IMR-90 (cell line): ENCODE results near the gene METTL21C. TPM values are rescaled to one million over a fixed set of nuclear protein-coding genes. Genes with fewer than 3 reads are reported as not detected.

Source experiments
- ATAC-seq: fragments of 200-7000 bp; cut with Tn5 transposase; 2 replicates; pipeline ENCODE4 v1.9.1; 2020; ENCODE audit warnings: low read depth, mild to moderate bottlenecking, moderate library complexity
- BruUV-seq: library from RNA; stranded (reverse); fragments of 400-500 nt; replicated peaks from 2 replicates; lab custom pipeline; 2021; lab: Mats Ljungman, UMichigan
- CTCF ChIA-PET: fragments of 300-600 bp; formaldehyde crosslinking; extraction: SDS; loops from one replicate; lab custom pipeline; 2021; ENCODE audit warnings: antibody characterized with exemption; lab: Yijun Ruan, JAX
- POLR2A ChIA-PET: fragments of 300-600 bp; sonication (Branson Sonifier 250); formaldehyde crosslinking; loops from one replicate; lab custom pipeline; 2022; ENCODE audit warnings: antibody characterized with exemption; ENCODE audit not compliant: unreplicated experiment; lab: Charles Lee
- DNase-seq: peaks from one replicate; pipeline ENCODE4 v3.0.0; 2013
- H2AFZ ChIP-seq: replicated peaks from 2 replicates; pipeline ENCODE3; 2013; ENCODE audit warnings: low read length, mild to moderate bottlenecking; ENCODE audit not compliant: poor library complexity
- H2AK5ac ChIP-seq: 2 replicates; pipeline ENCODE4 v1.6.1; 2013; ENCODE audit warnings: low read depth, low read length, inconsistent platforms
- H2AK9ac ChIP-seq: replicated peaks from 2 replicates; pipeline ENCODE3; 2013; ENCODE audit warnings: mild to moderate bottlenecking, low read depth, low read length, moderate library complexity; ENCODE audit not compliant: poor library complexity
- H2BK120ac ChIP-seq: 2 replicates; pipeline ENCODE4 v1.6.1; 2013; ENCODE audit warnings: low read depth, low read length, inconsistent platforms
- H2BK15ac ChIP-seq: 3 replicates; pipeline ENCODE4 v1.6.1; 2013; ENCODE audit warnings: low read depth, low read length, inconsistent platforms
- H2BK20ac ChIP-seq: 2 replicates; pipeline ENCODE4 v1.6.1; 2013; ENCODE audit warnings: low read depth, mild to moderate bottlenecking, inconsistent platforms, low read length, moderate library complexity
- H2BK5ac ChIP-seq: 2 replicates; pipeline ENCODE4 v1.6.1; 2013; ENCODE audit warnings: mild to moderate bottlenecking, low read depth, low read length, inconsistent platforms; ENCODE audit not compliant: poor library complexity, severe bottlenecking
- H3K14ac ChIP-seq: replicated peaks from 2 replicates; pipeline ENCODE4 v1.6.1; 2013; ENCODE audit warnings: low read depth, low read length, inconsistent platforms
- H3K18ac ChIP-seq: 2 replicates; pipeline ENCODE4 v1.6.1; 2013; ENCODE audit warnings: low read depth, low read length, control low read depth
- H3K23ac ChIP-seq: 2 replicates; pipeline ENCODE4 v1.6.1; 2013; ENCODE audit warnings: low read depth, low read length, inconsistent platforms
- H3K27ac ChIP-seq: 2 replicates; pipeline ENCODE4 v1.5.1; 2013; ENCODE audit warnings: mild to moderate bottlenecking, control low read depth, low read length; ENCODE audit not compliant: insufficient read depth
- H3K27me3 ChIP-seq: 2 replicates; pipeline ENCODE4 v1.6.1; 2013; ENCODE audit warnings: low read length; ENCODE audit not compliant: control insufficient read depth, insufficient read depth
- H3K36me3 ChIP-seq: 2 replicates; pipeline ENCODE4 v1.6.1; 2013; ENCODE audit warnings: low read length, mixed read lengths; ENCODE audit not compliant: control insufficient read depth, insufficient read depth
- H3K4ac ChIP-seq: 2 replicates; pipeline ENCODE4 v1.6.1; 2013; ENCODE audit warnings: low read depth, low read length, inconsistent platforms
- H3K4me1 ChIP-seq: 2 replicates; pipeline ENCODE4 v1.6.1; 2013; ENCODE audit warnings: low read length, mixed read lengths; ENCODE audit not compliant: control insufficient read depth, insufficient read depth
- H3K4me2 ChIP-seq: 2 replicates; pipeline ENCODE4 v1.6.1; 2013; ENCODE audit warnings: low read depth, mild to moderate bottlenecking, control low read depth, low read length, moderate library complexity
- H3K4me3 ChIP-seq: 2 replicates; pipeline ENCODE4 v1.5.1; 2013; ENCODE audit warnings: low read depth, mild to moderate bottlenecking, control low read depth, low read length, moderate library complexity; ENCODE audit not compliant: insufficient read depth
- H3K56ac ChIP-seq: 2 replicates; pipeline ENCODE4 v1.6.1; 2013; ENCODE audit warnings: low read length, inconsistent platforms; ENCODE audit not compliant: insufficient read depth; ENCODE audit errors: extremely low read depth
- H3K79me1 ChIP-seq, 2 experiments: 2 replicates each; pipeline ENCODE4 v1.6.1; 2013; ENCODE audit warnings: low read length in 2 of 2, inconsistent platforms in 1 of 2, low read depth in 1 of 2
- H3K9ac ChIP-seq: 2 replicates; pipeline ENCODE4 v1.6.1; 2013; ENCODE audit warnings: low read depth, low read length, control low read depth
- H3K9me1 ChIP-seq: 2 replicates; pipeline ENCODE4 v1.6.1; 2013; ENCODE audit warnings: low read length, inconsistent platforms; ENCODE audit not compliant: insufficient read depth
- H3K9me3 ChIP-seq: 2 replicates; pipeline ENCODE4 v1.6.1; 2013; ENCODE audit warnings: low read length; ENCODE audit not compliant: control insufficient read depth, insufficient read depth
- H4K20me1 ChIP-seq: 2 replicates; pipeline ENCODE4 v1.6.1; 2013; ENCODE audit warnings: low read length, inconsistent platforms; ENCODE audit not compliant: insufficient read depth
- H4K5ac ChIP-seq: 2 replicates; pipeline ENCODE4 v1.6.1; 2013; ENCODE audit warnings: mild to moderate bottlenecking, low read depth, low read length, control low read depth
- H4K8ac ChIP-seq, 2 experiments: 2 replicates each; pipeline ENCODE4 v1.6.1; 2013; ENCODE audit warnings: low read depth in 2 of 2, low read length in 2 of 2, control low read depth in 1 of 2, inconsistent platforms in 1 of 2
- H4K91ac ChIP-seq: 2 replicates; pipeline ENCODE4 v1.6.1; 2013; ENCODE audit warnings: low read depth, low read length, inconsistent platforms; ENCODE audit not compliant: insufficient read depth
- BHLHE40 ChIP-seq: fragments of 150-350 bp; IDR thresholded peaks from 2 replicates; pipeline ENCODE4 v1.6.1; 2016; ENCODE audit warnings: mild to moderate bottlenecking, low read depth, low read length
- CEBPB ChIP-seq: IDR thresholded peaks from 2 replicates; pipeline ENCODE4 v1.6.1; 2012; ENCODE audit warnings: low read depth, low read length, improper control_type of control experiment
- CHD1 ChIP-seq: IDR thresholded peaks from 2 replicates; pipeline ENCODE4 v1.6.1; 2012; ENCODE audit warnings: low read depth, low read length, improper control_type of control experiment
- CTCF ChIP-seq: conservative IDR thresholded peaks from 2 replicates; pipeline ENCODE4 v1.5.1; 2012; ENCODE audit warnings: mild to moderate bottlenecking, low read depth, low read length, improper control_type of control experiment
- ELK1 ChIP-seq: fragments of 150-350 bp; IDR thresholded peaks from 2 replicates; pipeline ENCODE4 v1.6.1; 2016; ENCODE audit warnings: low read depth, mild to moderate bottlenecking, low read length, moderate library complexity, borderline replicate concordance
- FOS ChIP-seq: fragments of 150-350 bp; IDR thresholded peaks from 2 replicates; pipeline ENCODE4 v1.6.1; 2016; ENCODE audit warnings: low read depth, low read length
- MAFK ChIP-seq: IDR thresholded peaks from 2 replicates; pipeline ENCODE4 v1.6.1; 2012; ENCODE audit warnings: low read depth, low read length, improper control_type of control experiment
- MAZ ChIP-seq: IDR thresholded peaks from 2 replicates; pipeline ENCODE4 v1.6.1; 2012; ENCODE audit warnings: low read depth, mild to moderate bottlenecking, low read length, improper control_type of control experiment, moderate library complexity, borderline replicate concordance
- MXI1 ChIP-seq: IDR thresholded peaks from 2 replicates; pipeline ENCODE4 v1.6.1; 2012; ENCODE audit warnings: low read depth, mild to moderate bottlenecking, low read length, moderate library complexity, borderline replicate concordance
- NFE2L2 ChIP-seq: fragments of 150-350 bp; IDR thresholded peaks from 2 replicates; pipeline ENCODE4 v1.6.1; 2016; ENCODE audit warnings: low read depth, mild to moderate bottlenecking, low read length
- POLR2A ChIP-seq: IDR thresholded peaks from 2 replicates; pipeline ENCODE4 v1.6.1; 2012; ENCODE audit warnings: mild to moderate bottlenecking, low read depth, low read length
- RAD21 ChIP-seq: IDR thresholded peaks from 2 replicates; pipeline ENCODE4 v1.6.1; 2012; ENCODE audit warnings: low read length, improper control_type of control experiment
- RCOR1 ChIP-seq: IDR thresholded peaks from 2 replicates; pipeline ENCODE4 v1.6.1; 2012; ENCODE audit warnings: mild to moderate bottlenecking, low read length, improper control_type of control experiment; ENCODE audit not compliant: insufficient replicate concordance
- RFX5 ChIP-seq: IDR thresholded peaks from 2 replicates; pipeline ENCODE4 v1.8.0; 2012; ENCODE audit warnings: low read depth, mild to moderate bottlenecking, low read length, moderate library complexity
- SMC3 ChIP-seq: fragments of 150-350 bp; IDR thresholded peaks from 2 replicates; pipeline ENCODE4 v1.6.1; 2016; ENCODE audit warnings: low read depth, mild to moderate bottlenecking, antibody characterized with exemption, low read length, moderate library complexity
- USF2 ChIP-seq: fragments of 150-350 bp; IDR thresholded peaks from 2 replicates; pipeline ENCODE4 v1.6.1; 2017; ENCODE audit warnings: mild to moderate bottlenecking, antibody characterized with exemption, low read length, low read depth
- WGBS, 2 experiments: methylation state at CpG; one replicate each; pipeline versions ENCODE4 v1.1.5 to v1.1.7; 2013; ENCODE audit warnings: missing lambda C conversion rate in 2 of 2; ENCODE audit not compliant: insufficient read length in 1 of 2; ENCODE audit errors: extremely low coverage in 2 of 2; 5-methylcytosine and 5-hydroxymethylcytosine counted together
- dilution Hi-C: fragments of 300-500 bp; cut with HindIII; formaldehyde crosslinking; loops from one replicate; pipeline ENCODE4 v1.14.3; 2018; ENCODE audit warnings: low sequenced_read_pairs; ENCODE audit not compliant: unreplicated experiment
- in situ Hi-C: fragments of 300-500 bp; cut with MboI; formaldehyde crosslinking; loops from 3 replicates; pipeline ENCODE4 v1.14.3; 2019; ENCODE audit warnings: low sequenced_read_pairs, inconsistent platforms, mixed read lengths
- intact Hi-C: fragments of 100-400 bp; cut with micrococcal nuclease; formaldehyde crosslinking; loops from 2 replicates; pipeline ENCODE4 v1.10.0; 2022
- polyA plus RNA-seq, 3 experiments: library from polyadenylated mRNA; depleted of rRNA; stranded (reverse); fragments of >200 nt; gene quantifications; 2 replicates each; pipeline ENCODE4 v1.2.3, GENCODE V29; 2012; ENCODE audit warnings: low replicate concordance in 1 of 3
- total RNA-seq: library from RNA; depleted of rRNA; stranded (reverse); fragments of >200 nt; gene quantifications from 2 replicates; pipeline ENCODE4 v1.2.3, GENCODE V29; 2012

Gene METTL21C
- total and polyA plus RNA-seq, 2 of the 4 experiments (the other 2 are of a cell fraction): not detected

- H2BK5ac ChIP-seq: no peak overlapping the region
- H3K4me3 ChIP-seq: no peak overlapping the region
- dilution Hi-C loops (no loop called here), intact Hi-C loops (no loop called here), in situ Hi-C loops (no loop called here)
- no peak overlapping the region for H4K91ac ChIP-seq
- no peak overlapping the region for H3K14ac ChIP-seq
- H3K9me3 ChIP-seq: no peaks in the 10 kb centered on the region
- no peak overlapping the region for H2BK15ac ChIP-seq
- TF ChIP-seq FOS (no peak), MXI1 (no peak), CTCF (no peak), USF2 (no peak), CEBPB (no peak), RAD21 (no peak), ELK1 (no peak), SMC3 (no peak), MAZ (no peak), RFX5 (no peak), RCOR1 (no peak), NFE2L2 (no peak), POLR2A (no peak), BHLHE40 (no peak), MAFK (no peak), CHD1 (no peak)
- H4K8ac ChIP-seq: no peak overlapping the region
- H3K4me1 ChIP-seq: no peaks in the 10 kb centered on the region
- H3K36me3 ChIP-seq: peaks cover 17% of the 10 kb centered on the region
- H2BK20ac ChIP-seq: no peak overlapping the region
- no peak for ATAC-seq
- no peak overlapping the region for H2BK120ac ChIP-seq
- H3K79me1 ChIP-seq: peaks cover 0 to 5% of the 10 kb centered on the region in 2 experiments; a peak in 1 of 4 replicates
- CTCF ChIA-PET: no interaction called here
- no peak overlapping the region for H2AK5ac ChIP-seq
- H3K23ac ChIP-seq: no peak overlapping the region
- POLR2A ChIA-PET: no interaction called here
- H3K56ac ChIP-seq: no peak overlapping the region
- no peak for DNase-seq
- H3K27ac ChIP-seq: no peak overlapping the region
- H4K5ac ChIP-seq: no peak overlapping the region
- no peak overlapping the region for H3K18ac ChIP-seq
- no peak overlapping the region for H3K9ac ChIP-seq
- no peak overlapping the region for H3K4me2 ChIP-seq
- no TSS peak for BruUV-seq
- WGBS, 2 experiments: no CpG with 5 or more reads among the region's 3 CpGs
- no peak overlapping the region for H2AK9ac ChIP-seq
- H4K20me1 ChIP-seq: no peaks in the 10 kb centered on the region
- no peak overlapping the region for H2AFZ ChIP-seq
- H3K27me3 ChIP-seq: no peaks in the 10 kb centered on the region
- no peaks in the 10 kb centered on the region for H3K9me1 ChIP-seq
- no peak overlapping the region for H3K4ac ChIP-seq
These were observed 36.2 kb downstream of the METTL21C start for GRCh38 chr13:102658660-102659059.
